HCT116 (cell line): ENCODE measurements around the gene SERPINH1. TPM values are rescaled to one million over a fixed set of nuclear protein-coding genes. Genes with fewer than 3 reads are reported as not detected.

Experiments used
- ATAC-seq: fragments of 200-7000 bp; cut with Tn5 transposase; 2 replicates; pipeline ENCODE4 v1.9.1; 2020; ENCODE audit warnings: mild to moderate bottlenecking, moderate library complexity
- BruUV-seq: library from RNA; stranded (reverse); fragments of 400-500 nt; replicated peaks from 2 replicates; lab custom pipeline; 2021; lab: Mats Ljungman, UMichigan
- CTCF ChIA-PET: fragments of 300-600 bp; sonication (Branson Sonifier 250); formaldehyde crosslinking; loops from one replicate; lab custom pipeline; 2021; ENCODE audit warnings: antibody characterized with exemption; lab: Charles Lee
- POLR2A ChIA-PET: fragments of 300-600, 350-600 bp; sonication (Branson Sonifier 250); formaldehyde crosslinking; loops from one replicate; lab custom pipeline; 2021; ENCODE audit warnings: antibody characterized with exemption; lab: Charles Lee
- RAD21 ChIA-PET, 2 experiments: fragments of 300-600 bp; sonication (Branson Sonifier 250); formaldehyde crosslinking; loops; one replicate each; lab custom pipeline; 2023; ENCODE audit warnings: low total read pairs in 2 of 2; ENCODE audit not compliant: uncharacterized antibody in 2 of 2, unreplicated experiment in 2 of 2, low non-redundant PET in 1 of 2; lab: Charles Lee
- DNase-seq: peaks from one replicate; pipeline ENCODE4 v3.0.0-alpha.2; 2010; ENCODE audit warnings: low read depth, low spot score
- H2AFZ ChIP-seq: fragments of 200-600 bp; shearing (Covaris generic), sonication (generic); 2 replicates; pipeline ENCODE4 v1.6.1; 2017; ENCODE audit warnings: low read depth, mixed run types, mixed read lengths, antibody characterized with exemption, low read length; ENCODE audit not compliant: poor library complexity, severe bottlenecking
- H3K27ac ChIP-seq: 2 replicates; pipeline ENCODE4 v1.5.1; 2012; ENCODE audit warnings: low read depth, low read length
- H3K27me3 ChIP-seq: fragments of 200-600 bp; sonication (generic); 2 replicates; pipeline ENCODE4 v1.6.1; 2016; ENCODE audit warnings: mixed run types, low read length, mixed read lengths; ENCODE audit not compliant: insufficient read depth
- H3K36me3 ChIP-seq, 2 experiments: fragments of 200-500 bp in 1 of 2; fragments of 200-600 bp in 1 of 2; sonication (Bioruptor generic) in 1 of 2; sonication (generic) in 1 of 2; 2 replicates each; pipeline versions ENCODE4 v1.5.1 to v1.6.1; 2014 to 2016; ENCODE audit warnings: low read length in 2 of 2, inconsistent platforms in 1 of 2, mixed read lengths in 1 of 2, mixed run types in 1 of 2; ENCODE audit not compliant: insufficient read depth in 2 of 2, control insufficient read depth in 1 of 2
- H3K4me1 ChIP-seq, 2 experiments: fragments of 200-600 bp in 1 of 2; sonication (generic) in 1 of 2; 2 replicates each; pipeline versions ENCODE4 v1.5.1 to v1.6.1; 2012 to 2017; ENCODE audit warnings: low read length in 2 of 2, inconsistent platforms in 1 of 2, mild to moderate bottlenecking in 1 of 2, mixed read lengths in 1 of 2, mixed run types in 1 of 2, moderate library complexity in 1 of 2; ENCODE audit not compliant: insufficient read depth in 2 of 2, control insufficient read depth in 1 of 2
- H3K4me2 ChIP-seq: fragments of 200-600 bp; sonication (generic); 2 replicates; pipeline ENCODE4 v1.6.1; 2017; ENCODE audit warnings: mixed run types, low read length, mixed read lengths
- H3K4me3 ChIP-seq, 2 experiments: fragments of 200-600 bp in 1 of 2; sonication (generic) in 1 of 2; replicated peaks in 1 of 2; 2 replicates each; pipeline ENCODE4 v1.5.1; 2011 to 2016; ENCODE audit warnings: low read length in 2 of 2, control low read depth in 1 of 2, low read depth in 1 of 2, mild to moderate bottlenecking in 1 of 2, mixed read lengths in 1 of 2, mixed run types in 1 of 2
- H3K79me2 ChIP-seq: fragments of 200-600 bp; sonication (generic); 2 replicates; pipeline ENCODE4 v1.6.1; 2017; ENCODE audit warnings: mild to moderate bottlenecking, mixed run types, low read length, moderate library complexity, mixed read lengths; ENCODE audit not compliant: insufficient read depth
- H3K9ac ChIP-seq: fragments of 200-600 bp; sonication (generic); 2 replicates; pipeline ENCODE4 v1.6.1; 2016; ENCODE audit warnings: low read length, mixed read lengths
- H3K9me2 ChIP-seq: fragments of 200-600 bp; sonication (generic), shearing (Covaris generic); 2 replicates; pipeline ENCODE4 v1.6.1; 2017; ENCODE audit warnings: mixed run types, mild to moderate bottlenecking, moderate library complexity; ENCODE audit not compliant: insufficient read depth
- H3K9me3 ChIP-seq, 2 experiments: fragments of 200-500 bp in 1 of 2; fragments of 200-600 bp in 1 of 2; sonication (Bioruptor generic) in 1 of 2; sonication (generic) in 1 of 2; 2 replicates each; pipeline ENCODE4 v1.6.1; 2014 to 2017; ENCODE audit warnings: low read length in 2 of 2, mixed read lengths in 2 of 2, inconsistent platforms in 1 of 2, low read depth in 1 of 2, mild to moderate bottlenecking in 1 of 2, mixed run types in 1 of 2, moderate library complexity in 1 of 2; ENCODE audit not compliant: control insufficient read depth in 1 of 2, insufficient read depth in 1 of 2
- H4K20me1 ChIP-seq: fragments of 200-600 bp; sonication (generic), shearing (Covaris generic); 2 replicates; pipeline ENCODE4 v1.6.1; 2017; ENCODE audit warnings: mixed run types, mild to moderate bottlenecking, moderate library complexity; ENCODE audit not compliant: insufficient read depth
- CBX3 ChIP-seq: IDR thresholded peaks from 2 replicates; pipeline ENCODE4 v1.6.1; 2012; ENCODE audit warnings: low read depth
- CEBPB ChIP-seq: IDR thresholded peaks from 2 replicates; pipeline ENCODE4 v1.6.1; 2012; ENCODE audit warnings: low read depth
- EZH2 ChIP-seq: fragments of 200-600 bp; sonication (generic); IDR thresholded peaks from 2 replicates; pipeline ENCODE4 v1.6.1; 2017; ENCODE audit warnings: antibody characterized with exemption, mixed run types
- EZH2phosphoT487 ChIP-seq: fragments of 200-600 bp; IDR thresholded peaks from 2 replicates; pipeline ENCODE4 v1.6.1; 2018; ENCODE audit warnings: antibody characterized with exemption, borderline replicate concordance
- FOSL1 ChIP-seq: IDR thresholded peaks from 2 replicates; pipeline ENCODE4 v1.6.1; 2012; ENCODE audit warnings: low read depth
- JUND ChIP-seq: IDR thresholded peaks from 2 replicates; pipeline ENCODE4 v1.6.1; 2012
- MAX ChIP-seq: IDR thresholded peaks from 2 replicates; pipeline ENCODE4 v1.6.1; 2012
- POLR2A ChIP-seq: IDR thresholded peaks from 2 replicates; pipeline ENCODE4 v1.7.0; 2011; ENCODE audit warnings: borderline replicate concordance; ENCODE audit not compliant: insufficient read depth, insufficient read length; ENCODE audit errors: extremely low read depth
- POLR2AphosphoS5 ChIP-seq: IDR thresholded peaks from 2 replicates; pipeline ENCODE4 v1.6.1; 2011; ENCODE audit warnings: mild to moderate bottlenecking, low read depth, low read length, moderate library complexity
- REST ChIP-seq: IDR thresholded peaks from 2 replicates; pipeline ENCODE4 v1.6.1; 2012; ENCODE audit warnings: low read depth
- SRF ChIP-seq: IDR thresholded peaks from 2 replicates; pipeline ENCODE4 v1.6.1; 2012; ENCODE audit warnings: low read depth
- TCF7L2 ChIP-seq: IDR thresholded peaks from 2 replicates; pipeline ENCODE4 v1.7.0; 2011; ENCODE audit warnings: borderline replicate concordance, inconsistent platforms; ENCODE audit not compliant: insufficient read depth, insufficient read length; ENCODE audit errors: extremely low read depth
- ZBTB33 ChIP-seq: IDR thresholded peaks from 2 replicates; pipeline ENCODE4 v1.6.1; 2011; ENCODE audit warnings: mild to moderate bottlenecking, low read length, moderate library complexity; ENCODE audit not compliant: insufficient replicate concordance; ENCODE audit errors: extremely low read depth
- intact Hi-C: fragments of 100-400 bp; cut with micrococcal nuclease; formaldehyde crosslinking; loops from 2 replicates; pipeline ENCODE4 v1.10.0; 2022
- total RNA-seq: library from RNA; stranded (reverse); gene quantifications from one replicate; pipeline ENCODE4 v1.2.1, GENCODE V29; 2021; ENCODE audit not compliant: unreplicated experiment

SERPINH1 gene
- total RNA-seq, 1 experiment from 2014 or later: 84.9 TPM

GRCh38 chr11:75562836-75563484 lies 907 bp downstream of the SERPINH1 start:
- Histone ChIP-seq H2AFZ (no peak overlapping the region), H3K27me3 (no peaks in the 10 kb centered on the region), H3K9me3 (no peaks in the 10 kb centered on the region), H3K9ac (peak overlapping the region; percentile 92), H3K79me2 (peaks cover 55% of the 10 kb centered on the region), H3K9me2 (no peaks in the 10 kb centered on the region), H3K36me3 (peaks cover 2 to 21% of the 10 kb centered on the region in 2 experiments), H3K4me3 (peak overlapping the region; percentile 77 to 99), H4K20me1 (no peaks in the 10 kb centered on the region), H3K4me2 (peak overlapping the region; percentile 85), H3K4me1 (peaks cover 17 to 62% of the 10 kb centered on the region in 2 experiments), H3K27ac (peak overlapping the region; percentile 96)
- ChIA-PET RAD21 (no interaction called here), POLR2A (interaction anchor here (0.9 to 2.2 kb wide), 8 partner anchors 9 to 35 kb away, joined by 3 to 14 read pairs (median 4); no protein-coding TSS in a partner anchor), CTCF (interaction anchor here (0.7 to 2.1 kb wide), 6 partner anchors 9 to 35 kb away, joined by 3 to 13 read pairs (median 3); no protein-coding TSS in a partner anchor)
- TF ChIP-seq JUND (no peak), POLR2AphosphoS5 (peak; percentile 56; the same call in 1 of the 2 replicates), EZH2phosphoT487 (no peak), MAX (peak; percentile 1; the same call in 1 of the 2 replicates)
- no peak for DNase-seq
- intact Hi-C loops: loop anchor here (1.0 kb wide), 1 partner anchor 16 kb away; no protein-coding TSS in a partner anchor
- BruUV-seq: TSS peak; percentile 72
- ATAC-seq: peak; percentile 57

DNA sequence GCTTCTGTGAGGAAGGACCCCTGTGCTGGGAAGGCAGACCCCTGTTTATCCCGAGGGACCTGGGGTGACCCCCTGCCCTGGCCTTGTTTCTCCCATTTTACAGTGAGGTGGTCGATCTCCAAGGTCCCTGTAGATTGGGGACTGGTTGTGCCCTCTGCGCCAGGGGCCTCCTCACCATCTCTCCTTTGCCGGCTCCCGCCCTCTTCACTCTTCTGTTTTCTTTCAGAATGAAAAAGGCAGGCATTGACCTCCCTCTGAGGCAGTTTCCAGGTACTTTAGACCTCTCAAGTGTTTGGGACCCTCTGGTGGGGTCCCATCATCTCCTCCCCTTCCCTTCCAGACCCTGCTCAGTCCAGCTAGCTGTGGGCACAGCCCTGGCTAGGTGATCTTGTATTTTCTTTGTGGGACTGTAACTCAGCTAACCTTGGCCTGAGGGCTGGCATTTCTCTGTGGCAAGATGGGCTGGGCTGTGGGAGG lies 1.5 kb downstream of the SERPINH1 start:
- Histone ChIP-seq H3K9ac (peak overlapping the region; percentile 92), H3K4me1 (peaks cover 17 to 56% of the 10 kb centered on the region in 2 experiments), H3K27me3 (no peaks in the 10 kb centered on the region), H2AFZ (no peak overlapping the region), H3K27ac (peak overlapping the region; percentile 96), H3K4me2 (peak overlapping the region; percentile 85), H4K20me1 (no peaks in the 10 kb centered on the region), H3K36me3 (peaks cover 3 to 27% of the 10 kb centered on the region in 2 experiments), H3K4me3 (peak overlapping the region; percentile 77 to 99), H3K79me2 (peaks cover 56% of the 10 kb centered on the region), H3K9me3 (no peaks in the 10 kb centered on the region), H3K9me2 (no peaks in the 10 kb centered on the region)
- BruUV-seq: no TSS peak
- TF ChIP-seq CEBPB (no peak), TCF7L2 (no peak), POLR2AphosphoS5 (no peak), REST (no peak), POLR2A (no peak), FOSL1 (no peak), CBX3 (no peak), SRF (no peak), JUND (no peak), ZBTB33 (no peak), EZH2 (no peak)
- CTCF ChIA-PET: interaction anchor here (0.8 to 2.1 kb wide), 4 partner anchors 11 to 175 kb away, joined by 3 to 13 read pairs (median 3); no protein-coding TSS in a partner anchor
- DNase-seq: no peak
- no peak for ATAC-seq
- POLR2A ChIA-PET: interaction anchor here (1.1 to 1.3 kb wide), 2 partner anchors 9 to 17 kb away, joined by 3 read pairs; no protein-coding TSS in a partner anchor
- intact Hi-C loops: no loop called here
- RAD21 ChIA-PET: no interaction called here
